ENCODE measurements around the gene HHATL.

The HHATL gene

DNA sequence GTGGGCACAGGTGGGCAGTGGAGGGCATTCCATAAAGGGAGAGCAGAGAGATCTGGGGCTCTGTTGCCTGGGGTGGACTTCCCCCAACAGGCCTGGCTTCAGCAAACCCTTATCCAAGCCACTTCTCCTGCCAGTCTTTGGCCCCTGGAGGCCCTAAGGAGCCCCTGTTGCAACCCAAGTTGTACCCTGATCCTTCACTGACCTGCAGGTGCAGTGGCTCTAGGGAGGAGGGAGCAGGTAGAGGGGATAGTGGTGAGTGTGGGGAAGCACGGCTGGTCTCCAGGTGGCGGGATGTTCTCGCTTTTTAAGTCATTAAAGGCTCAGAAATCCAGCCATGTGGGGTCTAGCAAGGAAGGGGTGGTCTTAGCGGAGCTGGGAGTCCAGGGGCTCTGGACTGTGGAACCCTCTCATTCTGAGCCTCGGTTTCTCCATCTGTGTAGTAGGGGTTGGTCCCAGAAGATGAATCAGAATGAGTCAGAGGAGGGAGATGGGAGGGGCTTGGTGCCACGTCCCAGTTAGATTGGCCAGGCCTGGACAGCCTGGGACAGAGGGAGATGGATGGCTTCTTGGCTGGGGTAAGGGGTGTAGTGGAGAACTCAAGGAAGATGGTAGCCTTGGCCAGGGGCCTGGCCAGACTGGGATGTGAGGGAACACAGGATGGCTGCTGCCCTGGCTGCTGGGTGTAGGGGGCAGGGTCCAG, 46.5 kb downstream of the HHATL start:
- DNase-seq (ENCODE audit: low spot score) = no peak
- TF ChIP-seq CTCF (IDR thresholded peaks at IDR 0.05; ENCODE audit: extremely low read depth, insufficient read depth, missing control alignments) = no peak
- in situ Hi-C loops (cut with MboI; ENCODE audit: low pct_unique_long_range_greater_than_20kb, low sequenced_read_pairs, unreplicated experiment) = no loop called here

DNA sequence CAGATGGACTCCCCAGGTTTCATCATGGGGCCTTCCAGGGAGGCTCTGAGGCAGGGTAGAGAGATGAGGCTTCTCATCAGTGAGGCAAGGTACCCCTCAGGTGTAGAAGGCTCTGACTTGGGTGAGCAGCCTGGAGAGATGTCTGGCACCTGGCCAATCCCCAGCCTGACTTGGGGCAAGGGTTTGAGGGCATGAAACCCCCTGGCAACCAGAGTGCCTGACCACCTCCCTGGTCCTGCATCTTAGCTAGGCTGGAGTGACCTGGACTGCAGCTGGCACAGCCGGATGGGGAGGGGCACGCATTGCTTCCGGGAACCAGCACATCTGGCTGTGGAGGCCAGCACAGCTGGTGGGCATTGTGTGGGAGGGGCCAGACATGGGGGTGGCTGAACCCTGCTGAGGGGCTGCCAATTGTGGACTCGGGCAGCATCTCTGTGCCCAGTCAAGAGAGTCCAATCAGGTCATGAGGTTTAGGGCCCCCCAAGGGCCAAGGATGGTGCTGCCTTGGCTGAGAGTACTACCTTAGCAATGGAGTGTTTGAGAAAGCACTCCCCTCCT, 47.2 kb downstream of the HHATL start:
- in situ Hi-C loops (cut with MboI; ENCODE audit: low pct_unique_long_range_greater_than_20kb, low sequenced_read_pairs, unreplicated experiment) = no loop called here
- peak; percentile 52 for DNase-seq (ENCODE audit: low spot score)
- no peak for TF ChIP-seq CTCF (IDR thresholded peaks at IDR 0.05; ENCODE audit: extremely low read depth, insufficient read depth, missing control alignments)

- in situ Hi-C loops (cut with MboI; ENCODE audit: low pct_unique_long_range_greater_than_20kb, low sequenced_read_pairs, unreplicated experiment) = no loop called here
- TF ChIP-seq CTCF (IDR thresholded peaks at IDR 0.05; ENCODE audit: extremely low read depth, insufficient read depth, missing control alignments) = peak; percentile 28
Observed at GRCh38 chr3:42654331-42655201, 48.0 kb downstream of the HHATL start.

DNA sequence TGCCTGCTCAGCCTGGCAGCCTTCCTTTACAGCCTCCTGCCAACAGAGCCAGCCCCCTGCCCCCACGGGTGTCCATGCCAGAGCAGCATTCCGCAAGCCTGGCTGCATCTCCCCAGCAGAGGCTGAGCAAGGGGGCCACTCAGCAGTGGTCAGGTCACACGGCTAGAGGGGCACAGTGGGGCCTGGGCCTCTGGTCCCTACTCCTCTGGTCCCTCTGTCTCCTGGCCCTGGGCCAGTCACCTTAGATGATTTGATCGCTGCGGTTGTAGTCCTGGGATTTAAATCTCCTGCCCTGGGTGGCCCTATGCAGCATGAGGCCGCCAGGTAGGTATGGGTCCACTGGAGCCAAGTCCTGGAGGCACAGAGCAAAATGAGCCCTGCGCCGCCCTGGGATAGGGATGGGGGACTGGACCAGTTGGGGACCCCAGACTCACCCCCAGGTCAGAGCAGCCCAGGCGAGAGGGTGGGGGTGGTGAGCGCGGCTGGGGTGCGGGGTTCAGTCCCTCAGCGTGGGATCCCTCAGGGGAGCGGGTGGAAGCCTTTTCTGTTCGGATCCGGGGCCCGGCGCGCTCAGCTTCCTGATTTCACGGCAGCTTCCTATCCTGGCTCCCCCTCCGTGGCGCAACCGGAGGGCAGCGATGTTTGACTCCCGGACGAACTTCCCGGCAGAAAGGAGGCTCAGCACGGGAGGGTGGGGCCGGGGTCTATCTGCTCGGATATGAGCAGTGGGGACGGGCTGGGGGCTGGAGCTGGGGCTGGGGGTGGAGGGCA, 48.9 kb downstream of the HHATL start, which contains the start of gene ZBTB47:
Gene ZBTB47 (plus strand): TSS at position 138 of the 771 bp plus-strand sequence. CDS start 4,659 bp downstream, outside the sequence.
- no peak for TF ChIP-seq CTCF (IDR thresholded peaks at IDR 0.05; ENCODE audit: extremely low read depth, insufficient read depth, missing control alignments)
- in situ Hi-C loops (cut with MboI; ENCODE audit: low pct_unique_long_range_greater_than_20kb, low sequenced_read_pairs, unreplicated experiment) = no loop called here
- DNase-seq (ENCODE audit: low spot score) = peak; percentile 54

More at GRCh38 chr3:42654331-42655201, 48.0 kb downstream of the HHATL start:
- peak; percentile 85 for DNase-seq (ENCODE audit: low spot score)

- in situ Hi-C loops (cut with MboI; ENCODE audit: low pct_unique_long_range_greater_than_20kb, low sequenced_read_pairs, unreplicated experiment) = no loop called here
- TF ChIP-seq CTCF (IDR thresholded peaks at IDR 0.05; ENCODE audit: extremely low read depth, insufficient read depth, missing control alignments) = no peak
- DNase-seq (ENCODE audit: low spot score) = no peak
Observed at GRCh38 chr3:42653303-42653559, 49.4 kb downstream of the HHATL start.
